ENCODE data around the gene MON1B. TPM values are rescaled to one million over a fixed set of nuclear protein-coding genes. Genes with fewer than 3 reads are reported as not detected.

The MON1B gene
- total and polyA plus RNA-seq, 2 of the 13 experiments (the other 11 are each of a cell fraction or from before 2014, with no cell fraction given) = 13.4 to 15.6 TPM

- TF ChIP-seq ZNF704 (CRISPR knock-in tag; IDR thresholded peaks at IDR 0.05; ENCODE audit: borderline replicate concordance) (0 out of 2 replicates have a peak, but pooled peaks have one; percentile 18), ZNF816 (CRISPR knock-in tag; IDR thresholded peaks at IDR 0.05; ENCODE audit: borderline replicate concordance) (no peak), ZFP36L2 (CRISPR knock-in tag; IDR thresholded peaks at IDR 0.05) (no peak), ZBTB43 (CRISPR knock-in tag; conservative IDR thresholded peaks at IDR 0.05) (no peak), RAD21 (CRISPR knock-in tag; IDR thresholded peaks at IDR 0.05) (no peak), ZNF264 (CRISPR knock-in tag; IDR thresholded peaks at IDR 0.05) (no peak), MYNN (CRISPR knock-in tag; IDR thresholded peaks at IDR 0.05; ENCODE audit: low read depth) (no peak), PLRG1 (conservative IDR thresholded peaks at IDR 0.05) (no peak), CSRNP1 (CRISPR knock-in tag; IDR thresholded peaks at IDR 0.05) (peak; percentile 81; the same call in 1 of the 2 replicates), ZBTB21 (CRISPR knock-in tag; IDR thresholded peaks at IDR 0.05) (no peak), XBP1 (CRISPR knock-in tag; IDR thresholded peaks at IDR 0.05) (no peak), ZNF780A (CRISPR knock-in tag; IDR thresholded peaks at IDR 0.05) (no peak), ZNF687 (CRISPR knock-in tag; IDR thresholded peaks at IDR 0.05) (no peak; the same call in none of the 2 replicates), ZBTB26 (CRISPR knock-in tag; IDR thresholded peaks at IDR 0.05; ENCODE audit: borderline replicate concordance) (no peak), CCDC6 (CRISPR knock-in tag; IDR thresholded peaks at IDR 0.05) (no peak), SMARCE1 (IDR thresholded peaks at IDR 0.05; ENCODE audit: borderline replicate concordance) (no peak), ZNF710 (CRISPR knock-in tag; IDR thresholded peaks at IDR 0.05; ENCODE audit: borderline replicate concordance) (0 out of 2 replicates have a peak, but pooled peaks have one; percentile 6)
Observed at GRCh38 chr16:77212741-77213541, 22.0 kb downstream of the MON1B start (continued).
